GM10266 (cell line): Measurements from ENCODE around the gene OR6C76.
"Not testable (repeated sequence)": the region's sequence is repeated elsewhere in the genome, so short reads cannot be mapped to it uniquely, and the experiment has no call there.

Experiments
- DNase-seq: peaks from one replicate; pipeline ENCODE4 v3.0.0; 2012; ENCODE audit errors: extremely low spot score
- CTCF ChIP-seq: IDR thresholded peaks from 2 replicates; pipeline ENCODE4 v1.5.1; 2012; ENCODE audit warnings: mild to moderate bottlenecking, low read depth; ENCODE audit not compliant: control insufficient read depth, insufficient read depth; ENCODE audit errors: missing control alignments

Gene OR6C76

GRCh38 chr12:55448825-55449224 lies 22.8 kb downstream of the OR6C76 start:
- no peak for DNase-seq
- no peak for TF ChIP-seq CTCF

GRCh38 chr12:55464926-55465325 lies 38.9 kb downstream of the OR6C76 start:
- not testable (repeated sequence) for DNase-seq

- no peak for TF ChIP-seq CTCF
- DNase-seq, result no peak
Observed at GRCh38 chr12:55467836-55468235, 41.8 kb downstream of the OR6C76 start.

GRCh38 chr12:55469291-55469690 lies 43.2 kb downstream of the OR6C76 start:
- no peak for TF ChIP-seq CTCF
- no peak for DNase-seq

- no peak for DNase-seq
- TF ChIP-seq CTCF, result no peak
Observed at GRCh38 chr12:55470088-55470829, 44.2 kb downstream of the OR6C76 start, which contains the start of gene OR6C70. Gene OR6C70 (minus strand): TSS chr12:55470138. CDS start chr12:55470138, 0 bp downstream.

- DNase-seq, result no peak
- no peak for TF ChIP-seq CTCF
Observed at GRCh38 chr12:55472264-55472663, 46.2 kb downstream of the OR6C76 start.
